HG03060 (cell line): Measurements from ENCODE around the gene LAMC1.

Experiments used
- ATAC-seq: cut with Tn5 transposase; IDR thresholded peaks from one replicate; pipeline ENCODE4 v1.9.1; 2021; ENCODE audit warnings: low read depth, moderate number of reproducible peaks; ENCODE audit not compliant: unreplicated experiment

The LAMC1 gene

GRCh38 chr1:183180634-183181056, 157.4 kb downstream of the LAMC1 start:
- ATAC-seq, result no peak

DNA sequence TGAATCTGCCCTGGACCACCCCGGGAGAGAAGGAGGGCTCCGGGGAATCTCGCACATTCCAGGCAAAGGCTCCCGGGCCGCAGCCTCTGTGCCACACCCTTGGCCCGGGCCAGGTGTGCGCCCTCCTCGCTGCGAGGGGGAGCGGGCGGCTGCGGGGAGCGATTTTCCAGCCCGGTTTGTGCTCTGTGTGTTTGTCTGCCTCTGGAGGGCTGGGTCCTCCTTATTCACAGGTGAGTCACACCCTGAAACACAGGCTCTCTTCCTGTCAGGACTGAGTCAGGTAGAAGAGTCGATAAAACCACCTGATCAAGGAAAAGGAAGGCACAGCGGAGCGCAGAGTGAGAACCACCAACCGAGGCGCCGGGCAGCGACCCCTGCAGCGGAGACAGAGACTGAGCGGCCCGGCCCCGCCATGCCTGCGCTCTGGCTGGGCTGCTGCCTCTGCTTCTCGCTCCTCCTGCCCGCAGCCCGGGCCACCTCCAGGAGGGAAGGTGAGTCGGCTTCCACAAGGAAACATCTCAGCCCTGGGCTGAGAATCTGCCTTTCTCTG, 162.8 kb downstream of the LAMC1 start, which contains the start of gene LAMC2:
Gene LAMC2, plus strand, starts transcription at position 324 of the 550 bp plus-strand sequence. Its CDS starts 89 bp downstream, at position 413.
- ATAC-seq, result no peak

DNA sequence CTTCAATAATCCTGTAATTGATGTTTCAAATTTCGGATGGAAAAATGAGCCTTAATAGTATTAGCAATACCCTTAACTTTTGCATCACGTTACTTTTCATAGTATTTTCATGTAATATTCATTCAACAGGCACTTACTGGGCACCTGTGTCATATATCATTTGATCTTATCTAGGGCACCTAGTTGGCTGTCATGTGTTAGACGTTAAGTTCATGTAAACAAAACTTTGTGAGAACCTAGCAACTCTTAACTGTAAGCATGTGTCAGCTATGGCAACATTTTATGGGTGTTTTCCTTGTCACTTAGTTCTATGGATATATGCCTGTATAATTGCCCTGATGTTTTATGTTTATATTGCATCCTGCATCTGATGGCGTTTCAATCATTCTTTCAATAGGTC, 163.6 kb downstream of the LAMC1 start:
- no peak for ATAC-seq

- ATAC-seq, result no peak
Measured at GRCh38 chr1:183188240-183188639, 165.0 kb downstream of the LAMC1 start.

DNA sequence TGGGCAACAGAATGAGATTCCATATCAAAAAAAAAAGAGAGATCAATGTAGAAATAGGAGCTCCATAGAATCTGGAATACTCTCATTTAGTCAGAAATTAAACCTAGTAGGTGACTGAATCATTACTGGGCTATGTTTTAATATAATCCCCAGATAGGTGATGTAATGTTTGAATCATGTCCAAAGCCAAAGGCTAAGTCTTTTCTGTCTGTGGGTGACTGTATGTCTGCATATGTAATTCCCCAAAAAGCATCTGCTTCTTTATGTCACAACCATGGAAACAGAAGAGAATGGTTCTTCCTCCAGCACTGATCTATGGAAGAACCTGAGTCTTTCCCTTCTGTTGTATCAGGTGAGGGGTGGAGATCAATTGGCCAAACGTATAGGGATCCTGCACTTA, 168.6 kb downstream of the LAMC1 start:
- ATAC-seq, result no peak

DNA sequence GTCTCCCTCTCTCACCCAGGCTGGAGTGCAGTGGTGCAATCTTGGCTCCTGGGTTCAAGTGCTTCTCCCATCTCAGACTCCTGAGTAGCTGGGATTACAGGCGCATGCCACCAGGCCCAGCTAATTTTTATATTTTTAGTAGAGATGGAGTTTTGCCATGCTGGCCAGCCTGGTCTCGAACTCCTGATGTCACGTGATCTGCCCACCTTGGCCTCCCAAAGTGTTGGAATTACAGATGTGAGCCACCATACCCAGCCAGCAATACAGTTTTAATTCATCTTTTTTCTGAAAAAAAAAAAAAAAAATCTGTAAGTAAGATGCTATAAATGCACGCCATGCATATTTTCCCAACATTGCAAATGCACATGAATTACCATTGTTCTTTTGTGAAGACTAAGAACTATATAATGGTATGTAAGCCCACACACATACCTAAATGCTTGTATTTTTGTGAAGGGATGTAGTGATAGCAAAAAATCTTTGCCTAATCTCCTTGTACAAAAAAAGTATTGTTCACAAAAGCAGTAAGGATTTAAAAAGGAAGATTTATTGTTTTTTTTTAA, 170.8 kb downstream of the LAMC1 start:
- no peak for ATAC-seq

DNA sequence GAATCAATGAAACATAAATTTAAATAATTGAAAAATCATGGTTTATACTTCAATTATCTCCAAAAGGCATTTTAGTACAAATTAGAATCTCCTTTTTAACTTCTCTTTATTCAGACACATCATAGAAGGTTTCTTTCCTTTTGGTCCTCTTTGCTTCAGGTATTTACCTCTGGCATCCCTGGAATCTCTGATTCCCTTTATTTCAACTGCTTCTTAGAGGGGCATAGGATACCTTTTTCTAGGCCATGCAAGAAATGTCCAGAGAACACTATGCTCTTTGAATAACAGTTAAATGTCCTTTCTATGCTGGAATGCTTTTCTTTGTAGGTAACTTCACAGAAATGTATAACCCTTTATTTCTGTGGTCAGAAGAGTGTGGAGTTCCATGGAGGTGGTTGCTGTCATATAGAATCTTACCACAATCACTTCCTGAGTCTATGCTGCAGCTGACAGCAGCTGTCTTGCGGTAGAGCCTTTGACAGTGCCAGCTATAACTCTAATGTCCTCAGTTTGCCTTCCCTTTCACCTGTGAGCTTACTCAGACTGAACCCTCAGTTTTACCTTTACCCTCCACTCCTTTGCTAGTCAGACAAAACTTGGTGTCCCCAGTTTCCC, 171.4 kb downstream of the LAMC1 start:
- ATAC-seq, result peak; percentile 81

DNA sequence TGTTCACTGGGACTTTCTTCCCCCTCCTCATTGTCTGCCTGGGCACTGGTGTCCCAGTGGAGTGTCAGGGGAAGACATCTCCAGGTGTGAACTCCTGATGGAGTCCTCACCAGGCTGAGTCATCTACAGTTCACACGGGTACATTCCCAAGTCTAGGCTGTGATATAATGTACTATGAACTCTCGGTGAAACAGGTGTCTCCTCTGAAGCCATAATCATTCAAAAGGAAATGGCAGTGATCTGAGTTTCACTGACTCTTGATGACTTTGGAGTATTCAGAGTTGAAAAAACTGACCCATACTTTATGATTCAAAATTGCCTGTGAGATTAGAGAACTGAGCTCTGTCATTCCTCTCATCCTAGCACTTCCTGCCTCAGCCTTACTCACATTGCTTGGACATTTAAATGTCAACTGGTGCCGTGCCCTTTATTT, 171.9 kb downstream of the LAMC1 start:
- peak; percentile 41 for ATAC-seq
